GM12872 (cell line): ENCODE measurements around the gene TMEM190.

Source experiments
- CTCF ChIP-seq: IDR thresholded peaks from 3 replicates; pipeline ENCODE4 v1.5.1; 2011; ENCODE audit warnings: low read depth, mild to moderate bottlenecking, low read length, moderate library complexity; ENCODE audit not compliant: insufficient read depth

The TMEM190 gene

GRCh38 chr19:55376241-55376933 lies at the start of gene TMEM190:
TMEM190 (plus strand) TSS chr19:55376826; CDS start chr19:55376854, 28 bp downstream.
- TF ChIP-seq CTCF: no peak

GRCh38 chr19:55333870-55334269 lies 42.8 kb upstream of the TMEM190 start:
- TF ChIP-seq CTCF: no peak

- no peak for TF ChIP-seq CTCF
Measured at GRCh38 chr19:55336101-55336500, 40.5 kb upstream of the TMEM190 start.

- TF ChIP-seq CTCF: no peak
Measured at GRCh38 chr19:55339105-55339888, 37.3 kb upstream of the TMEM190 start, which contains the start of gene KMT5C. KMT5C (plus strand) TSS chr19:55339876; CDS start chr19:55341937, 2,061 bp downstream.

GRCh38 chr19:55339889-55340783 lies 36.5 kb upstream of the TMEM190 start:
- TF ChIP-seq CTCF: no peak

GRCh38 chr19:55340784-55341147 lies 35.9 kb upstream of the TMEM190 start:
- TF ChIP-seq CTCF: 0 out of 3 replicates have a peak, but pooled peaks have one; percentile 30

GRCh38 chr19:55341171-55341588 lies 35.4 kb upstream of the TMEM190 start:
- TF ChIP-seq CTCF: no peak
